Spinal cord (tissue), 10 donors: ENCODE results near the gene AGRN. TPM values are rescaled to one million over a fixed set of nuclear protein-coding genes. Genes with fewer than 3 reads are reported as not detected.

Experiments
- DNase-seq, 6 donors: peaks; one replicate each; pipeline versions ENCODE4 v3.0.0 to v3.0.0-alpha.2; 2013 to 2015; ENCODE audit warnings: low spot score in 6 of 6, low read depth in 4 of 6
- H3K27ac ChIP-seq: one replicate; pipeline ENCODE4 v1.5.1; 2013; ENCODE audit warnings: low read depth, low read length, control low read depth
- H3K27me3 ChIP-seq: one replicate; pipeline ENCODE4 v1.6.1; 2013; ENCODE audit warnings: low read length; ENCODE audit not compliant: control insufficient read depth, insufficient read depth
- H3K36me3 ChIP-seq: one replicate; pipeline ENCODE4 v1.6.1; 2013; ENCODE audit warnings: low read length; ENCODE audit not compliant: control insufficient read depth, insufficient read depth
- H3K4me1 ChIP-seq: one replicate; pipeline ENCODE4 v1.6.1; 2013; ENCODE audit warnings: low read length; ENCODE audit not compliant: control insufficient read depth, insufficient read depth
- H3K4me3 ChIP-seq: one replicate; pipeline ENCODE4 v1.5.1; 2013; ENCODE audit warnings: low read depth, low read length, control low read depth
- H3K9me3 ChIP-seq: one replicate; pipeline ENCODE4 v1.6.1; 2013; ENCODE audit warnings: low read length; ENCODE audit not compliant: control insufficient read depth, insufficient read depth
- WGBS: methylation state at CpG from one replicate; pipeline ENCODE4 v1.1.5; 2013; ENCODE audit warnings: missing lambda C conversion rate; ENCODE audit not compliant: insufficient coverage; 5-methylcytosine and 5-hydroxymethylcytosine counted together
- long read RNA-seq, 4 donors: transcript quantifications; one replicate each; lab custom pipeline, GENCODE V29; 2026
- polyA plus RNA-seq, 2 donors: library from polyadenylated mRNA; unstranded; fragments of 120-200 nt; gene quantifications; one replicate each; pipeline ENCODE4 v1.2.1, GENCODE V29; 2013; ENCODE audit not compliant: insufficient read length in 2 of 2
- total RNA-seq, 2 donors: library from RNA; depleted of rRNA in 1 of 2; stranded (reverse); fragments of 120-200 nt in 1 of 2; fragments of >200 nt in 1 of 2; gene quantifications; one replicate each; pipeline versions ENCODE4 v1.2.3 to v1.2.4, GENCODE V29; 2013 to 2014
- donor health status: healthy.

The AGRN gene
- 10 to 100 TPM; 62.8 to 75.7 TPM for total RNA-seq
- polyA plus RNA-seq = 100 to 1,000 TPM; 274 to 280 TPM
- long read RNA-seq, donor 1, partial matches to known transcripts = 7 of 10 reads
- long read RNA-seq, donor 1, other reads (novel, unspliced or antisense) = 0 of 10 reads
- long read RNA-seq, donor 2, partial matches to known transcripts = 0 of 2 reads
- long read RNA-seq, donor 2, other reads (novel, unspliced or antisense) = 0 of 2 reads
- long read RNA-seq, donor 3, partial matches to known transcripts = 43 of 47 reads
- long read RNA-seq, donor 3, other reads (novel, unspliced or antisense) = 0 of 47 reads
- long read RNA-seq, donor 4, partial matches to known transcripts = 50 of 55 reads
- long read RNA-seq, donor 4, other reads (novel, unspliced or antisense) = 0 of 55 reads

- H3K36me3 ChIP-seq = peaks cover 37% of the 10 kb centered on the region
- H3K4me3 ChIP-seq = peak within 1 kb of the TSS; percentile 50
- DNase-seq = peak in 1 of 6 donors; percentile 50
- 0% methylated on average over 55 of the region's 58 CpGs for WGBS
- no peaks in the 10 kb centered on the region for H3K9me3 ChIP-seq
- H3K4me1 ChIP-seq = peaks cover 57% of the 10 kb centered on the region
- no peaks in the 10 kb centered on the region for H3K27me3 ChIP-seq
- H3K27ac ChIP-seq = peak within 1 kb of the TSS; percentile 75
Observed at GRCh38 chr1:1020000-1020404, at the start of gene AGRN. Gene AGRN (plus strand): TSS chr1:1020120. CDS start chr1:1020173, 53 bp downstream.

DNA sequence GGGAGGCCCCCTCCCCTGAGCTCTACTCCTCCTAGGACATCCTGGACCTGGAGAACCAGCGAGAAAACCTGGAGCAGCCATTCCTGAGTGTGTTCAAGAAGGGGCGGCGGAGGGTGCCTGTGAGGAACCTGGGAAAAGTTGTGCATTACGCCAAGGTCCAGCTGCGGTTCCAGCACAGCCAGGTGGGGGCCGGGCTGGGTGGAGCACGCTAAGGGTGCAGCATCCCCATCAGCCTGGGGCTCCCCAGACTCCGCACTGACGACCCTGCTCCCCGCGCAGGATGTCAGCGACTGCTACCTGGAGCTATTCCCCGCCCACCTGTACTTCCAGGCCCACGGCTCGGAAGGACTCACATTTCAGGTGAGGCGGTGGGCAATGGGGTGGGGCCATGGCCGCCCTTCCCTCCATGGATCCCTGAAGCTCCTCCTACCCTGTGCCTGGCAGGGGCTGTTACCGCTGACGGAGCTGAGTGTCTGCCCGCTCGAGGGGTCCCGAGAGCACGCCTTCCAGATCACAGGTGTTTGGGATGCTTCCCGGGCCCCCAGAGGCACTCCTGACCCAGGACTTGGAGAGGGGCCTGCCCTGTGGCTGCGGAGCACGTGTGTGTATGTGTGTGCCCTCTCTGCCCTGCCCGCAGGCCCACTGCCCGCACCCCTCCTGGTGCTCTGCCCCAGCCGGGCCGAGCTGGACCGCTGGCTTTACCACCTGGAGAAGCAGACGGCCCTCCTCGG is 49.5 kb upstream of the AGRN start:
- no peak for DNase-seq

GRCh38 chr1:970973-971730 is 48.8 kb upstream of the AGRN start:
- H3K4me3 ChIP-seq = no peak overlapping the region
- H3K27me3 ChIP-seq = peaks cover 65% of the 10 kb centered on the region
- WGBS = 40% methylated on average over 34 of the region's 42 CpGs
- peaks cover 15% of the 10 kb centered on the region for H3K4me1 ChIP-seq
- peaks cover 6% of the 10 kb centered on the region for H3K36me3 ChIP-seq
- H3K9me3 ChIP-seq = no peaks in the 10 kb centered on the region
- H3K27ac ChIP-seq = no peak overlapping the region
- no peak for DNase-seq

More for the DNA sequence above, 49.5 kb upstream of the AGRN start:
- 13% methylated on average over 33 of the region's 33 CpGs for WGBS
- Histone ChIP-seq H3K27me3 (peaks cover 69% of the 10 kb centered on the region), H3K9me3 (no peaks in the 10 kb centered on the region), H3K27ac (no peak overlapping the region), H3K36me3 (peaks cover 14% of the 10 kb centered on the region), H3K4me1 (peaks cover 13% of the 10 kb centered on the region), H3K4me3 (no peak overlapping the region)

DNA sequence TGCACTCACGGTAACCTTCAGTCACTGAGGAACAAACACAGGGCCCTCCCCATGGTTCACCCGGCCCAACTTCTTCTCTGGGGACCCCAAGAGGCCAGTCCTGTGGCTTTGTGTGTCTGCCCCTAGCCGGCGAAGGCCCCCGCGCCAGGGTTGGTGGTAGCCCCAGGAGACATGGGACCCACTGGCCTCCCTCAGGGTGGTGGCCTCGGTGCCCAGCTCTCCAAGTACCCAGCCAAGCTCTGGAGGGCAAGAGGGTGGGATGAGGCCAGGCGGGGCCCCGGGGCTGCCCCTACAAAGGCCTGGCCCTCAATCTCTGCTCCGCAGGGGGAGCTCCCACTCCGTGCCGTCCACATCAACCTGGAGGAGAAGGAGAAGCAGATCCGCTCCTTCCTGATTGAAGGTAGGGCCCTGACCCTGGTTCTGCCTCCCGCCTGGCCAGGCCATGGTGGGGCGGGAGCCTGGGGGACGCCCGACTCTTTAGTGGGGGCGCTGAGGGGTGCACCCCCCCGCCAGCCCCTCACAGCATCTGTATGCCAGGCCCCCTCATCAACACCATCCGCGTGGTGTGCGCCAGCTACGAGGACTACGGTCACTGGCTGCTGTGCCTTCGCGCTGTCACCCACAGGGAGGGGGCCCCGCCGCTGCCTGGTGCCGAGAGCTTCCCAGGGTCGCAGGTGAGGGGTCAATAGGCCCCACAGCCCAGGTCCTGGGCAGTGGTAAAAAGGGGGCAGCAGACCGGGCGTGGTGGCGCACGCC is 48.0 kb upstream of the AGRN start:
- Histone ChIP-seq H3K9me3 (no peaks in the 10 kb centered on the region), H3K36me3 (peaks cover 2% of the 10 kb centered on the region), H3K4me1 (peaks cover 7% of the 10 kb centered on the region), H3K4me3 (no peak overlapping the region), H3K27me3 (peaks cover 57% of the 10 kb centered on the region), H3K27ac (no peak overlapping the region)
- DNase-seq = no peak
- WGBS = 76% methylated on average over 33 of the region's 34 CpGs

GRCh38 chr1:972726-973458 is 47.0 kb upstream of the AGRN start:
- H3K27ac ChIP-seq = no peak overlapping the region
- no peaks in the 10 kb centered on the region for H3K9me3 ChIP-seq
- H3K4me3 ChIP-seq = no peak overlapping the region
- peaks cover 48% of the 10 kb centered on the region for H3K27me3 ChIP-seq
- peaks cover 4% of the 10 kb centered on the region for H3K4me1 ChIP-seq
- 84% methylated on average over 17 of the region's 28 CpGs for WGBS
- DNase-seq = no peak
- H3K36me3 ChIP-seq = no peaks in the 10 kb centered on the region

GRCh38 chr1:973459-974292 is 46.2 kb upstream of the AGRN start:
- Histone ChIP-seq H3K4me1 (peaks cover 4% of the 10 kb centered on the region), H3K36me3 (peaks cover 2% of the 10 kb centered on the region), H3K27me3 (peaks cover 40% of the 10 kb centered on the region), H3K4me3 (no peak overlapping the region), H3K9me3 (no peaks in the 10 kb centered on the region), H3K27ac (no peak overlapping the region)
- WGBS = 78% methylated on average over 22 of the region's 28 CpGs
- DNase-seq = no peak

- DNase-seq = no peak
- peaks cover 2% of the 10 kb centered on the region for H3K36me3 ChIP-seq
- peaks cover 4% of the 10 kb centered on the region for H3K4me1 ChIP-seq
- peaks cover 37% of the 10 kb centered on the region for H3K27me3 ChIP-seq
- WGBS = 83% methylated on average over 2 of the region's 11 CpGs
- no peak overlapping the region for H3K4me3 ChIP-seq
- H3K27ac ChIP-seq = no peak overlapping the region
- H3K9me3 ChIP-seq = no peaks in the 10 kb centered on the region
Observed at GRCh38 chr1:974293-974640, 45.7 kb upstream of the AGRN start.

DNA sequence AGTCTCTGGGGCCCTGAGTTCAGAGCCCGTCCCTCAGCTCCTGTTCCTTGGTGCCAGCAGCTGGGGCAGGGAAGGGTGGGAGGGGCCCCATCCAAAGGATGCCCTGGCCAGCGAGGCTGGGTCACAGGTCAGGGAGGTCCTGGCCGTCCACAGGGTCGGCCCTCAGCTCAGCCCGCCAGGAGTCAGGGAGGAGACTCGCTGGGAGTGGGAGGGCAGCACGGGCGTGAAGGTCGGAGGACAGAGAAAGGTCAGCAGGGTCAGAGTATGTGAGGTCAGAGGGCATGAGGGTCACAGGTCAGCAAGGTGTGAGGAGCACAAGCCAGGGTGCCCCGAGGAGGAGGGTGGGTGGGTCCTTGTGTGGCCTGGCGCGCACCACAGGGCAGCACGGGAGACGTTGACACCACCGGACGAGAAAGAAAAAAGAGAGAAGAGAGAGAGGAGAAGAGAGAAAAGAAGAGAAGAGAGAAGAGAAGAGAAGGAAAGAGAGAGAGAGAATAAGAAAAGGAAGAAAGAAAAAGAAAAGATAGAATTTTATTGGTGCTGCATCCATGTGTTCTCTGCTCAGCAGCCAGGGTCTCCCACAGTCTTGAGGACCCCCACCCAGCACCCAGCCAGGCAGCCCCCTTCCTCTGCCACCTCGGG is 45.1 kb upstream of the AGRN start:
- Histone ChIP-seq H3K9me3 (no peaks in the 10 kb centered on the region), H3K27me3 (peaks cover 33% of the 10 kb centered on the region), H3K4me3 (no peak overlapping the region), H3K4me1 (peaks cover 4% of the 10 kb centered on the region), H3K36me3 (peaks cover 2% of the 10 kb centered on the region), H3K27ac (no peak overlapping the region)
- WGBS = 56% methylated on average over 17 of the region's 17 CpGs
- no peak for DNase-seq
